ENCODE results near the gene SUB1.
A peak's percentile ranks its signal among the peaks of the same experiment; 100 is the strongest.
"Not testable (repeated sequence)": the region's sequence is repeated elsewhere in the genome, so short reads cannot be mapped to it uniquely, and the experiment has no call there.

Gene SUB1

GRCh38 chr5:32625106-32625505, 39.7 kb downstream of the SUB1 start:
- no peak overlapping the region for H3K27ac ChIP-seq
- TF ChIP-seq CTCF (conservative IDR thresholded peaks at IDR 0.05), result no peak

- no peak overlapping the region for H3K27ac ChIP-seq
- no peak for TF ChIP-seq CTCF (conservative IDR thresholded peaks at IDR 0.05)
Measured at GRCh38 chr5:32625547-32625946, 40.2 kb downstream of the SUB1 start.

GRCh38 chr5:32627219-32627870, 42.0 kb downstream of the SUB1 start:
- no peak overlapping the region for H3K27ac ChIP-seq
- no peak for TF ChIP-seq CTCF (conservative IDR thresholded peaks at IDR 0.05)

- no peak overlapping the region for H3K27ac ChIP-seq
- TF ChIP-seq CTCF (conservative IDR thresholded peaks at IDR 0.05), result peak; percentile 14; the same call in 1 of the 2 replicates
Measured at GRCh38 chr5:32628049-32628844, 42.9 kb downstream of the SUB1 start.

GRCh38 chr5:32630867-32631491, 45.6 kb downstream of the SUB1 start:
- no peak overlapping the region for H3K27ac ChIP-seq
- TF ChIP-seq CTCF (conservative IDR thresholded peaks at IDR 0.05), result no peak

- H3K27ac ChIP-seq, result not testable (repeated sequence)
Measured at GRCh38 chr5:32633017-32633416, 47.7 kb downstream of the SUB1 start.

- H3K27ac ChIP-seq, result no peak overlapping the region
- TF ChIP-seq CTCF (conservative IDR thresholded peaks at IDR 0.05), result no peak
Measured at GRCh38 chr5:32638309-32638708, 53.0 kb downstream of the SUB1 start.
